ENCODE measurements around the gene RNF213. TPM values are rescaled to one million over a fixed set of nuclear protein-coding genes. Genes with fewer than 3 reads are reported as not detected.

The RNF213 gene
- total and polyA plus RNA-seq, 2 of the 8 experiments (the other 6 are each of a cell fraction or from before 2014, with no cell fraction given): 33.8 to 62.8 TPM

- ChIA-PET POLR2A (ENCODE audit: partially characterized antibody) (no interaction called here), CTCF (ENCODE audit: partially characterized antibody) (interaction anchor here (0.6 kb wide), 1 partner anchor 90 kb away, joined by 3 read pairs; no protein-coding TSS in a partner anchor)
- Histone ChIP-seq H4K8ac (ENCODE audit: extremely low read depth, insufficient read depth, low read length) (no peak overlapping the region), H3K36me3 (ENCODE audit: control insufficient read depth in 2 of 4, insufficient read depth in 4 of 4, low read length in 3 of 4) (no peaks in the 10 kb centered on the region), H4K91ac (replicated peaks; ENCODE audit: insufficient read length, low read length) (no peak overlapping the region), H3K4me3 (ENCODE audit: extremely low read depth in 1 of 4, insufficient read depth in 2 of 4, low read depth in 3 of 4, low read length in 4 of 4) (no peak overlapping the region), H2AFZ (ENCODE audit: low read length) (no peak overlapping the region), H3K79me2 (ENCODE audit: control insufficient read depth in 1 of 2, insufficient read depth in 2 of 2, low read length in 2 of 2) (no peaks in the 10 kb centered on the region), H4K20me1 (replicated peaks in 1 of 2; ENCODE audit: control insufficient read depth in 1 of 2, insufficient read depth in 2 of 2, low read length in 2 of 2) (no peaks in the 10 kb centered on the region), H3K18ac (ENCODE audit: extremely low read depth, low read length) (no peak overlapping the region), H2AK5ac (ENCODE audit: low read depth, low read length) (no peak overlapping the region), H3K79me1 (ENCODE audit: low read depth, low read length) (no peaks in the 10 kb centered on the region), H2BK15ac (ENCODE audit: low read length) (no peak overlapping the region), H3K56ac (replicated peaks; ENCODE audit: insufficient read length, low read depth, low read length) (no peak overlapping the region), H3K4me1 (replicated peaks in 1 of 4; ENCODE audit: control insufficient read depth in 3 of 4, insufficient read depth in 4 of 4, low read length in 3 of 4) (no peaks in the 10 kb centered on the region), H3K27ac (ENCODE audit: low read depth, low read length) (no peak overlapping the region), H3K23me2 (ENCODE audit: low read depth, low read length) (no peaks in the 10 kb centered on the region), H4K5ac (ENCODE audit: insufficient read length, low read depth, low read length) (no peak overlapping the region), H3K4ac (replicated peaks; ENCODE audit: insufficient read length, low read depth, low read length) (no peak overlapping the region), H3K9ac (replicated peaks in 1 of 4; ENCODE audit: extremely low read depth in 1 of 4, low read depth in 3 of 4, low read length in 3 of 4) (no peak overlapping the region), H2BK5ac (ENCODE audit: low read depth, low read length) (no peak overlapping the region), H3K9me3 (ENCODE audit: insufficient read depth in 2 of 2, low read depth in 1 of 2, low read length in 1 of 2) (no peaks in the 10 kb centered on the region), H3K14ac (ENCODE audit: insufficient read length) (no peak overlapping the region), H3K27me3 (replicated peaks in 1 of 4; ENCODE audit: control insufficient read depth in 3 of 4, extremely low read depth in 1 of 4, insufficient read depth in 3 of 4, low read length in 3 of 4) (no peaks in the 10 kb centered on the region), H3K4me2 (ENCODE audit: insufficient read depth in 1 of 2, low read depth in 2 of 2, low read length in 2 of 2) (no peak overlapping the region), H2BK12ac (ENCODE audit: low read depth, low read length) (no peak overlapping the region), H2BK120ac (replicated peaks; ENCODE audit: low read depth, low read length) (no peak overlapping the region), H2BK20ac (ENCODE audit: low read length) (no peak overlapping the region), H3K23ac (ENCODE audit: insufficient read length) (no peak overlapping the region)
- DNase-seq (ENCODE audit: low read depth in 1 of 2, low spot score in 2 of 2) (no peak), FAIRE-seq (no peak)
- 87% methylated on average over 4 of the region's 4 CpGs; no CpG with 5 or more reads in 1 of the 2 experiments for WGBS, 2 experiments (ENCODE audit: extremely low coverage in 1 of 2, insufficient coverage in 1 of 2, insufficient read length in 1 of 2, insufficient replicate concordance in 2 of 2, low coverage in 1 of 2, low lambda C conversion rate in 2 of 2, missing lambda C conversion rate in 1 of 2)
- TF ChIP-seq USF2 (IDR thresholded peaks at IDR 0.05; ENCODE audit: low read length) (no peak), CHD1 (IDR thresholded peaks at IDR 0.05; ENCODE audit: low read depth, low read length) (no peak), RXRA (IDR thresholded peaks at IDR 0.05; ENCODE audit: insufficient read depth, low read depth, low read length) (no peak), SRF (IDR thresholded peaks at IDR 0.05; ENCODE audit: low read depth, low read length) (no peak), EZH2 (IDR thresholded peaks at IDR 0.05; ENCODE audit: low read depth, low read length, severe bottlenecking) (no peak)
These were observed 142.3 kb downstream of the RNF213 start for GRCh38 chr17:80402959-80403358.

Measured in H1 (cell line).